Heart left ventricle (tissue), 16 donors: ENCODE results near the gene PCSK6. TPM values are rescaled to one million over a fixed set of nuclear protein-coding genes. Genes with fewer than 3 reads are reported as not detected.
"Not testable (repeated sequence)": the region's sequence is repeated elsewhere in the genome, so short reads cannot be mapped to it uniquely, and the experiment has no call there.

ENCODE experiments used
- ATAC-seq, 4 donors: fragments of 200-7000 bp; cut with Tn5 transposase; one replicate each; pipeline ENCODE4 v1.9.1; 2020 to 2022; ENCODE audit warnings: moderate library complexity in 4 of 4, mild to moderate bottlenecking in 3 of 4, moderate number of reproducible peaks in 1 of 4
- DNase-seq, 5 donors: peaks; one replicate each; pipeline ENCODE4 v3.0.0-alpha.2; 2020
- H3K27ac ChIP-seq, 12 donors: fragments of 200-600 bp; sonication (generic) in 4 of 12; one replicate each; pipeline versions ENCODE4 v1.5.0 to v1.8.0; 2016 to 2022; ENCODE audit warnings: mild to moderate bottlenecking in 2 of 12
- H3K27me3 ChIP-seq, 9 donors: fragments of 200-600 bp; sonication (generic) in 2 of 9; one replicate each; pipeline versions ENCODE4 v1.5.1 to v1.8.0; 2016 to 2022; ENCODE audit warnings: mild to moderate bottlenecking in 3 of 9
- H3K36me3 ChIP-seq, 9 donors: fragments of 200-600 bp; sonication (generic) in 2 of 9; one replicate each; pipeline versions ENCODE4 v1.5.0 to v1.8.0; 2018 to 2022; ENCODE audit warnings: mild to moderate bottlenecking in 2 of 9
- H3K4me1 ChIP-seq, 12 donors: fragments of 200-600 bp; sonication (generic) in 4 of 12; one replicate each; pipeline versions ENCODE4 v1.5.0 to v1.8.0; 2016 to 2022; ENCODE audit warnings: mild to moderate bottlenecking in 3 of 12
- H3K4me3 ChIP-seq, 12 donors: fragments of 200-600 bp; sonication (generic) in 4 of 12; one replicate each; pipeline versions ENCODE4 v1.5.0 to v1.8.0; 2017 to 2022; ENCODE audit warnings: mild to moderate bottlenecking in 9 of 12, moderate library complexity in 4 of 12
- H3K9me3 ChIP-seq, 12 donors: fragments of 200-600 bp; sonication (generic) in 4 of 12; one replicate each; pipeline versions ENCODE4 v1.5.0 to v1.8.0; 2016 to 2022; ENCODE audit warnings: mild to moderate bottlenecking in 1 of 12
- CTCF ChIP-seq, 12 donors: fragments of 200-600 bp; sonication (generic) in 4 of 12; IDR thresholded peaks; one replicate each; pipeline versions ENCODE4 v1.5.0 to v1.8.0; 2018 to 2022; ENCODE audit warnings: antibody characterized with exemption in 12 of 12, mild to moderate bottlenecking in 5 of 12
- POLR2A ChIP-seq, 2 donors: fragments of 450-650 bp; IDR thresholded peaks; one replicate each; pipeline ENCODE4 v1.6.1; 2017; ENCODE audit warnings: antibody characterized with exemption in 2 of 2, mild to moderate bottlenecking in 2 of 2, moderate library complexity in 2 of 2
- WGBS, 4 donors: extraction: QIAGEN DNeasy Blood & Tissue Kit in 2 of 4; methylation state at CpG; one replicate each; pipeline versions ENCODE4 v1.1.5 to v1.1.7; 2013 to 2018; 5-methylcytosine and 5-hydroxymethylcytosine counted together
- intact Hi-C, 10 donors: fragments of 100-400 bp; cut with DNase I; formaldehyde crosslinking; loops; one replicate each; pipeline versions ENCODE4 v1.11.1 to v1.14.2; 2022
- polyA plus RNA-seq, 2 donors: library from polyadenylated mRNA; stranded (reverse); fragments of 200-250 nt; gene quantifications; one replicate each; pipeline ENCODE4 v1.2.3, GENCODE V29; 2013
- total RNA-seq, 9 donors: library from RNA; depleted of rRNA in 2 of 9; stranded (reverse); fragments of >200 nt in 2 of 9; fragmentation: NEBNext Ultra II Directional in 3 of 9; extraction: Animal tissue kit (Norgen Biotek cat#: 25700) in 3 of 9; gene quantifications; one replicate each; pipeline versions ENCODE4 v1.1.0 to v1.2.4, GENCODE V29; 2016 to 2023
- donor health status: ischemic (EF 13 %, LVEDD 7.1; RV severe dilation, severe dysfunction).
- donor health status: healthy with polysubstance abuse.
- donor health status: DM: no; HTN: yes; CAD: no.
- donor health status: DM: no; HTN: no; CAD: no.
- donor health status: ischemic (EF 25% LVEDD 6.9; RV normal size, moderate dysfunction).
- donor health status: ischemic (EF 25% LVEDD 5.7; RV mildly dilated, moderate dysfunction).
- donor health status: healthy.
- donor health status: DM: yes; HTN: yes; CAD: no.
- donor health status: ischemic (EF 35%, LVEDD 5.7; RV mildly dilated, moderate dysfunction).
- donor health status: nonischemic (EF 11% LVEDD 7.7; RV severe dilation, severe dysfunction).
- donor health status: DM: yes; HTN: yes; CAD: no.
- donor health status: PGD.
- donor health status: ischemic (EF 29% LVEDD 5.4; RV normal size, mild dysfunction).
- donor health status: nonischemic (EF 23%, LVEDD 6.1; RV moderate dilation, normal function).

The PCSK6 gene
- total and polyA plus RNA-seq, 11 donors: 7.3 to 41.7 (median 22.3) TPM

GRCh38 chr15:101406526-101407195 lies 82.8 kb downstream of the PCSK6 start:
- WGBS, 4 donors: 78 to 83% (median 82%) methylated on average over 20 of the region's 20 CpGs
- Histone ChIP-seq H3K9me3 (no peaks in the 10 kb centered on the region), H3K27me3 (no peaks in the 10 kb centered on the region), H3K4me1 (no peaks in the 10 kb centered on the region), H3K27ac (no peak overlapping the region), H3K4me3 (no peak overlapping the region), H3K36me3 (peaks cover 0 to 20% (median 0%) of the 10 kb centered on the region in 9 donors)
- no peak for TF ChIP-seq POLR2A (IDR thresholded peaks at IDR 0.05)
- TF ChIP-seq CTCF (IDR thresholded peaks at IDR 0.05): no peak
- ATAC-seq: peak in 2 of 4 donors; percentile 16 to 29
- DNase-seq: no peak
- intact Hi-C loops: no loop called here

DNA sequence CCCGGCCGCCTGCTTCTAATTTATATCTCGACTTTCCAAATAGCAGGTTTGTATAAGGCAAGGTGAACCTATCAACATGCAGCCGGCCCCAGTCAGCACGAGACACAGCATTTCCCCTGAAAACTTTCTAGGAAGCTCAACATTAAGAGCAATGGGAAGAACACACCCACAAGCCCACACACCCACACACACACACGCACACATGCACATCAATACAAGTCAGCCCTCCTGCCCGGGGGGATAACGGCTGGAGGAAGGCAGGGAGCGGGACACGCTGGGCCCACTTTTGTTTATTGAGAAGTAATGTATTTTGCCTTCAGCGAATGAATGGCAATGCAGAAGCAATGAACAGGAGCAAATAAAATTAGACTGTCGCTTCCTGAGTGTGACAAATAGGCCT lies 83.5 kb downstream of the PCSK6 start:
- H3K4me1 ChIP-seq: no peaks in the 10 kb centered on the region
- no peak overlapping the region for H3K4me3 ChIP-seq
- no peaks in the 10 kb centered on the region for H3K9me3 ChIP-seq
- intact Hi-C loops: no loop called here
- DNase-seq (no peak), ATAC-seq (no peak)
- H3K36me3 ChIP-seq: peaks cover 0 to 20% (median 0%) of the 10 kb centered on the region in 9 donors
- no peak overlapping the region for H3K27ac ChIP-seq
- 68 to 82% (median 79%) methylated on average over 12 of the region's 12 CpGs for WGBS, 4 donors
- no peak for TF ChIP-seq POLR2A (IDR thresholded peaks at IDR 0.05)
- TF ChIP-seq CTCF (IDR thresholded peaks at IDR 0.05): no peak
- H3K27me3 ChIP-seq: no peaks in the 10 kb centered on the region

GRCh38 chr15:101404245-101404644 lies 85.3 kb downstream of the PCSK6 start:
- peaks cover 0 to 14% (median 0%) of the 10 kb centered on the region in 9 donors for H3K36me3 ChIP-seq

DNA sequence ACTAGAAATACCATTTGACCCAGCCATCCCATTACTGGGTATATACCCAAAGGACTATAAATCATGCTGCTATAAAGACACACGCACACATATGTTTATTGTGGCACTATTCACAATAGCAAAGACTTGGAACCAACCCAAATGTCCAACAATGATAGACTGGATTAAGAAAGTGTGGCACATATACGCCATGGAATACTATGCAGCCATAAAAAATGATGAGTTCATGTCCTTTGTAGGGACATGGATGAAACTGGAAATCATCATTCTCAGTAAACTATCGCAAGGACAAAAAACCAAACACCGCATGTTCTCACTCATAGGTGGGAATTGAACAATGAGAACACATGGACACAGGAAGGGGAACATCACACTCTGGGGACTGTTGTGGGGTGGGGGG lies 86.6 kb downstream of the PCSK6 start:
- H3K27ac ChIP-seq, intact Hi-C loops, H3K27me3 ChIP-seq, H3K9me3 ChIP-seq, DNase-seq, ATAC-seq, H3K4me3 ChIP-seq, H3K4me1 ChIP-seq: not testable (repeated sequence)
- 76 to 92% (median 84%) methylated on average over 1 to 4 of the region's 4 CpGs for WGBS, 4 donors
- peaks cover 0 to 15% (median 0%) of the 10 kb centered on the region in 9 donors for H3K36me3 ChIP-seq

More at GRCh38 chr15:101404245-101404644, 85.3 kb downstream of the PCSK6 start:
- DNase-seq: no peak
- H3K27me3 ChIP-seq: no peaks in the 10 kb centered on the region
- H3K27ac ChIP-seq: no peak overlapping the region
- no peak for ATAC-seq
- TF ChIP-seq CTCF (IDR thresholded peaks at IDR 0.05) (no peak), POLR2A (IDR thresholded peaks at IDR 0.05) (no peak)
- no peaks in the 10 kb centered on the region for H3K4me1 ChIP-seq
- H3K9me3 ChIP-seq: no peaks in the 10 kb centered on the region
- 97 to 98% (median 98%) methylated on average over 6 of the region's 6 CpGs for WGBS, 4 donors
- intact Hi-C loops: no loop called here
- no peak overlapping the region for H3K4me3 ChIP-seq

- TF ChIP-seq CTCF (IDR thresholded peaks at IDR 0.05) (no peak), POLR2A (IDR thresholded peaks at IDR 0.05) (no peak)
- Histone ChIP-seq H3K27me3 (peaks cover 0 to 6% (median 0%) of the 10 kb centered on the region in 9 donors), H3K36me3 (peaks cover 0 to 15% (median 0%) of the 10 kb centered on the region in 9 donors), H3K9me3 (no peaks in the 10 kb centered on the region), H3K4me1 (no peaks in the 10 kb centered on the region), H3K4me3 (no peak overlapping the region), H3K27ac (no peak overlapping the region)
- intact Hi-C loops: no loop called here
- ATAC-seq: no peak
- DNase-seq: no peak
- WGBS, 4 donors: 86 to 97% (median 95%) methylated on average over 8 of the region's 8 CpGs
Observed at GRCh38 chr15:101401286-101401685, 88.2 kb downstream of the PCSK6 start.
